K562 (cell line): ENCODE data around the gene GRAMD2A. TPM values are rescaled to one million over a fixed set of nuclear protein-coding genes. Genes with fewer than 3 reads are reported as not detected.

Experiments
- GTF2B ChIP-seq: IDR thresholded peaks from 2 replicates; pipeline ENCODE4 v1.6.1; 2011; ENCODE audit not compliant: insufficient read length; ENCODE audit errors: extremely low read depth
- GTF2E2 ChIP-seq: fragments of 200-800 bp; sonication (Bioruptor generic); IDR thresholded peaks from 2 replicates; pipeline ENCODE4 v1.6.1; 2016; ENCODE audit warnings: missing genetic modification characterization, missing compliant biosample characterization
- HNRNPL ChIP-seq: fragments of 200-400 bp; formaldehyde crosslinking; IDR thresholded peaks from 2 replicates; pipeline ENCODE4 v1.6.1; 2017; ENCODE audit warnings: low read depth, mild to moderate bottlenecking, low read length
- HSF4 ChIP-seq: fragments of 250-450 bp; sonication (Bioruptor Pico); IDR thresholded peaks from 2 replicates; pipeline ENCODE4 v2.1.2; 2022; ENCODE audit warnings: mild to moderate bottlenecking, moderate library complexity, borderline replicate concordance
- MGA ChIP-seq: fragments of 450-650 bp; IDR thresholded peaks from 2 replicates; pipeline ENCODE4 v1.6.1; 2016; ENCODE audit warnings: mild to moderate bottlenecking, moderate library complexity
- SIN3B ChIP-seq: fragments of 450-650 bp; IDR thresholded peaks from 2 replicates; pipeline ENCODE4 v1.6.1; 2017; ENCODE audit warnings: low read depth, mild to moderate bottlenecking, moderate library complexity
- ZHX1 ChIP-seq: fragments of 150-350 bp; conservative IDR thresholded peaks from 2 replicates; pipeline ENCODE4 v1.6.1; 2014; ENCODE audit warnings: low read length
- ZNF133 ChIP-seq: fragments of 250-450 bp; sonication (Bioruptor Pico); IDR thresholded peaks from 2 replicates; pipeline ENCODE4 v1.4.0; 2020; ENCODE audit warnings: mild to moderate bottlenecking
- ZNF561 ChIP-seq: fragments of 450-650 bp; formaldehyde crosslinking; conservative IDR thresholded peaks from 2 replicates; pipeline ENCODE4 v1.4.0; 2020; ENCODE audit warnings: mild to moderate bottlenecking, moderate library complexity
- polyA plus RNA-seq, 8 experiments: library from polyadenylated mRNA; depleted of rRNA in 4 of 8; stranded (reverse) in 5 of 8; unstranded in 3 of 8; fragments of >200 nt; fragmentation: Nextera tagmentation in 2 of 8; fragmentation: Illumina TruSeq in 1 of 8; extraction: Ambion mirVana in 2 of 8; extraction: Trizol in 1 of 8; gene quantifications; 2 replicates each; pipeline versions ENCODE4 v1.2.1 to v1.2.3, GENCODE V29; 2011 to 2014; ENCODE audit warnings: inconsistent platforms in 1 of 8, missing spikeins in 1 of 8
- total RNA-seq, 7 experiments: library from RNA; depleted of rRNA in 6 of 7; stranded (reverse); fragments of >200 nt in 6 of 7; fragmentation: Illumina TruSeq in 2 of 7; extraction: Trizol in 2 of 7; gene quantifications; 2 replicates each; pipeline versions ENCODE4 v1.2.1 to v1.2.3, GENCODE V29; 2011 to 2021; ENCODE audit warnings: low replicate concordance in 1 of 7

The GRAMD2A gene
- total and polyA plus RNA-seq, 9 of the 15 experiments (the other 6 are each of a cell fraction or from before 2014, with no cell fraction given): 0.08 to 0.22 TPM; not detected in 7

GRCh38 chr15:72118017-72118978 lies 79.3 kb downstream of the GRAMD2A start, which contains the start of the genes MYO9A and SENP8 (continued):
- TF ChIP-seq MGA: no peak
- TF ChIP-seq ZHX1: no peak
- no peak; the same call in 1 of the 2 replicates for TF ChIP-seq GTF2E2 (tag)
- no peak for TF ChIP-seq GTF2B
- no peak for TF ChIP-seq ZNF561 (CRISPR knock-in tag)
- TF ChIP-seq SIN3B: no peak
- TF ChIP-seq ZNF133 (CRISPR knock-in tag): no peak
- TF ChIP-seq HNRNPL: no peak
- no peak for TF ChIP-seq HSF4 (CRISPR knock-in tag)
